RPMI8226 (cell line): ENCODE measurements around the gene CROCC.
"Not testable (repeated sequence)": the region's sequence is repeated elsewhere in the genome, so short reads cannot be mapped to it uniquely, and the experiment has no call there.

Experiments
- DNase-seq: peaks from one replicate; pipeline ENCODE4 v3.0.0-alpha.2; 2015

Gene CROCC

DNA sequence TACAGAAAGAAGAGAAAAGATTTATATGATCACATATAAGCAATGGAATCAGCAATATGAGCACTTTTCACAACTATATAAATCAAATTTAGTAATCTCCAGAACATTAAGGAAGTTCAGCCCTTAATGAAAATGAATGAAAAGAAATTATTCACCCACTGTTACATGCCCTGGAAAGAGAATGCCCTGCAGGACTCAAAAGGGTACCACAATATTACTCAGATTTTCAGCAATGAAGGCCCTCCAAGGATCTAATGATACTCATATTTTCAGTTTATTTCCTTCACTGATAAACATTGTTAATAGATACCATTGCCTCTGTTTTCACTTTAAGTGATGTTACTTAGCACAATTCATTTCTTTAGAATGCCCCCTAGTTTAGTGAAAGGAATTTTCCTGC lies 23.4 kb upstream of the CROCC start:
- DNase-seq, result not testable (repeated sequence)

GRCh38 chr1:16899020-16899419 lies 22.7 kb upstream of the CROCC start:
- not testable (repeated sequence) for DNase-seq

DNA sequence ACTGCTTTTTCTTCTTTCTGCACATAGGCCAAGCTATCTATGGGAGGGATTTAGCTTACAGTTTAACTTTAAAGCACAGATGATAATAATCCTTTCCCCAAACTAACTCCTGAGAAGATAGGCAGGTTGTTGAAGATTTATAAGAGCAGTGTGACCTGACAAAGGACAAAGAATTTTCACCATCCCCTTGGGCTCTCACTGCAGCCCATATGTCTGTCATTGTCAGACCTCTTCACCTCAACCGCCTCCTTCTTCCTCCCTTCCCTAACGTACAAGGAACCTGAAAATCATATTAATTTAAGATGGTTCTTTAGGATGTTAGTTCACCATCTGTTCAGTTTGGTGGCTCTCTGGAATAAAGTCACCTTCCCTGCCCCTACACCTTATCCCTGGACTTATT lies 21.0 kb upstream of the CROCC start:
- DNase-seq, result peak; percentile 42

DNA sequence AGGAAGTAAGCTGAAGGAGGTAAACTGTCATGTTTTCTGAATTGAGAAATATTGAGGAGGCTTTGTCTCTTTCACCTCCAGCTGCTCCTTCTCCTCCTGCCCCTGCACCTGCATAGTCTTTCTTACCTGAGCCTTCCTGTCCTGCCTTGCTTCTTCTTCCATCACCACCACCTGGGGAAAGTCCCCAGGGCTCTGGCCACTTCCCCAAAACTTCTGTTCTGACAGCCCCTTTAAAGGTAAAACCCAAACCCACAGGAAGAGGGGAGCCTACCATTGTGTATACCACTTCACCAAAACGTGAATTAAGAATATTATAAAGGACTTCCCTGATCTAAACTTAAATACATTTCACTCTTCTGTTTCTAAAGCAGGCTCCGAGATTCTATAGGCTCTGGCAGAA lies 20.4 kb upstream of the CROCC start:
- not testable (repeated sequence) for DNase-seq

DNA sequence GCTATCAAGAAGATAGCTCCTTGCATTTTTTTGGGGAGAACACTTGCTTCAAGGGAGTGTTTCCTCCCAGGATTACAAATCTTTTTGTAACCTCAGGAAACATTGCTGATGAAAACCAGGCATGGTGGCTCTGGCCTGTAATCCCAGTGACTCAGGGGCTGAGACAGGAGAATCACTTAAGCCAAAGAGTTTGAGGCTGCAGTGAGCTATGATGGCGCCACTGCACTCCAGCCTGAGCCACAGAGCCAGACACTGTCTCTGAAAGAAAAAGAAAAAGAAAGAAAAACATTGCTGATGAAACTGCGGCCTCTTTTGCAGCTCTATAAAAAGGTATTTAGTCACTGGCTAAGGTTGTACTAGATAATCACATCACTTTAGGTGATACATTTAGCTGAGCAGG lies 18.7 kb upstream of the CROCC start:
- peak; percentile 47 for DNase-seq

- no peak for DNase-seq
Measured at GRCh38 chr1:16903458-16903796, 18.3 kb upstream of the CROCC start.

- peak; percentile 99 for DNase-seq
Measured at GRCh38 chr1:16904560-16905109, 17.1 kb upstream of the CROCC start.

DNA sequence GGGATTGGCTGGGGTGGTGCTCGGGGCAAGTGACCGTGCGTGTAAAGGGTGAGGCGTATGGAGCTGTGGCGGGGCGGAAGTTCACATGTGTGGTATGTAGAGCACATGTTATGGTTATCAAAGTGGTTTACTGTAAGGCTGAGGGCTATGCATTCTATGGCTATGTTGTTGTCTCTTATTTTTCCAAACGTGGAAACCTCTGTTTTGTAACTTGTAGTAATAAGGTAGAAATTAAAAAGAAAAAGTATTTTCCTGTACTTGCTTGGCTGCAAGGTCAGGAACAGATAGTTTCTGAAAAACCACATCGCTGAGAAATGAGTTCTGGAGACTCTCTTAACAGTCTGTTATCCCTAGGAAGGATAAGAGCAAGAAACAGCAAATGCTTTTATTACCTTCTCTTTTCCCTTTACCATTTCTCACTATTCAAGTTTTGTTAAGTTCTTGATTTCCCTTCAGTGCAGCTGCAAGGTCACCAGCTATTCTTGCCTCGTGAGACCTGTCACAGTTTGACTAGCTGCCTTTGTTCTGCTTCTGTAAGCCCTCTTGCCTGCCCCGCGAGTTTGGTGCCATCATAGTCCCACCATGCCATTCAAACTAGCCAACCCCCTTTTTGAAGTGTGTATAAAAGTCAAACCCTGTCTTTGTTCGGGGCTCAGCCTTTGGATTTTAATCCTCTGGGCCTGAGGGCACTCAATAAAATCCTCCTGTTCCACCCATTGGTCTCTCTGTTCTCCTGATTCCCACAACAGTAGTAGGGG lies 16.4 kb upstream of the CROCC start:
- DNase-seq, result peak; percentile 72

- DNase-seq, result peak; percentile 56
Measured at GRCh38 chr1:16905868-16906702, 15.6 kb upstream of the CROCC start.

DNA sequence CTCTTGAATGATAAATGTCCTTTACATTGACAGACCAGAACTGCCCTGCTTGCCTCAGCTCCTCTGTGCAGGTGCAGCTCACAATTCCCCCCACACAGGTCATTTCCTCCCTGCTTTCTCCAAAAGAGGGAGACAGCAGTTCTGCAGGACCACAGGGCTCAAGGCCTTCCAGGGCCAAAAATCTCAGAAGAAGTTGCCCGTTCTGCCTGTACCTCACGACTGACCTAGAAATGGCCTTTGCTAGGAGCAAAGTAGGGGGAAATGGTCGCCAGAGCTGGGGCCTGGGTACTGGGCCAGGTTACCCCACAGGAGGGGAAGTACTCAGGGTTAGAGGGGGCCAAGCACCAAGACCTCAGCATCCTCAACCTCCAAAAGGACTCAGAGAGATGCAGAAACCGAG lies 14.9 kb upstream of the CROCC start:
- peak; percentile 56 for DNase-seq

GRCh38 chr1:16907870-16908758 lies 13.6 kb upstream of the CROCC start:
- DNase-seq, result no peak

GRCh38 chr1:16911851-16912721 lies 9.6 kb upstream of the CROCC start:
- DNase-seq, result not testable (repeated sequence)

DNA sequence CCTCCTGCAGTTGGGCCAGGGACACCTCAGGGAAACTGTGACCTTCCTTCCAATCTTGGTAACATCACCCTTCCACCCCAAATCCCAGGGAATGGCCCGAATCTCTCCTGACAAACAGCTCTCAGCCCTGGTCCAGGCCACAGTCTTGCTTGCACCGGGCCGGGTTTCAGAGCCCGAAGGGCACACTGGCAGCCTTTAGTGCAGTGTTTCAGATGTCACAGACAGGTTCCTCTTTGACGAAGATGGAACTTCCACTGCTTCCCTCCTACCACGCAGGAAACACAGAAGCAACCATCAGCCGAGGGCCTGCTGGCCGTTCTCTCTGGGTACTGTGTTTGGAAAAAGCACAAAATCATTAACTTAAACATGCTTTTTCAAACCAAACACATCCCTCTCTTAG lies 9.0 kb upstream of the CROCC start:
- DNase-seq, result not testable (repeated sequence)

DNA sequence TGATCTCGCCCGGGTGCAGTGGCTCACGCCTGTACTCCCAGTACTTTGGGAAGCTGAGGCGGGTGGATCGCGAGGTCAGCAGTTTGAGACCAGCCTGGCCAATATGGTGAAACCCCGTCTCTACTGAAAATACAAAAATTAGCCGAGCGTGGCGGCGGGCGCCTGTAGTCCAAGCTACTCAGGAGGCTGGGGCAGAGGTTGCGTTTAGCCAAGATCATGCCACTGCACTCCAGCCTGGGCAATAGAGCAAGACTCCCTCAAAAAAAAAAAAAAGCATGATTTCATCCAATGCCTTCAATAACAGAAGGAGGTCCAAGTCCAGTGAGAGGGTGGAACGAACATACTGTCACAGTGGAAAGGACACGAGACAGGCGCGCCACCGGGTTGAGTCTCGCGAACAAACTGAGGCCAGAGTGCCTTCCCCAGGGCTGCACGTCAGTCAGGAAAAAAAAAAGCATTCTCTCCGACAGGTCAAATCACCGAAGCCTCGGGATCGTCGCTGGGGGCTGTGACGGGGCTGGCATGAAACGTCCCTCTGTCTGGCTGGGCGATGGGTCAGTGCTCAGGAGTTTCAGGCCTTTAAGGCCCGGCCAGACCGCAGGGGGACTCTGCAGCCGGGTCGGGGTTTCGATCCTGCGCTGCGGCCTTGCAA lies 8.4 kb upstream of the CROCC start:
- DNase-seq, result no peak

DNA sequence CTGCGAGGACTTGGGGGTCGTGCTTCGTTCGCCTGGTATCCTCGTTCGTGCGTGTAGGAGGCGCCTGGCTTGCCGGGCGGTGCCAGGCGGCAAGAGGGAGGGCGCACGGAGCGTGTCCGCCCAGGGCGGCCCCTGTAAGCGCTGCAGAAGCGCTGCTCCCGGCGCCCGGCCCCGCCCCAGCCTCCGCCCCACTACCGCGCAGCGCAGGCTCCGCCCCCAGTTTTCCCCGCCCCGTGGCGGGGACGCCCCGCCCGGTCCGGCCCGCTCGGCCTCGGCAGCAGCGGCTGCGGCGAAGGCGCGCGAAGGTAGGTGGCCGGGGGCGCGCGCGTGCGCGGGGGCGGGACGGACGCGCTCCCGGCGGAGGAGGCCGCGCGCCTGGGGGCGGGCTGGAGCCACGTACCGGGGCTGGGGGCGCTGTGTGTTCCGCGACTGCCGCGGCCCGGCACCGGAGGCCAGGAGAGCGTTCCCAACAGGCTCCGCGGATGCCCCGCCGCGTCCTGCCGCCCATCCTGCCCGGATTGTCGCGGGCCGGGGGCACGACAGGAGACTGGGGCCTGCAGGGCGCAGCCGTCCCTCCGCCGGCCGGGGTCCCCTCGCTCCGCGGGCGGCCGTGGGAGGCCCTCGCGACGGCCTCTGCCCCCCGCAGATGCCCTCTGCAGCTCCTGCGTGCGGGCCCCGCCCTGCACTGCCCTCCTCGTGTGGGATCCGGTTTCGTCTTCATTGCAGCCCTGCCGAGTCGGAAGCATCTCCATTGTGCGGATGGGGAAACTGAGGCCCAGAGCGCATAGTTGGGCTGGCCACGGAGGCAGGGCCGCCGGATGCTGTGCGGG lies 7.7 kb upstream of the CROCC start:
- peak; percentile 97 for DNase-seq

DNA sequence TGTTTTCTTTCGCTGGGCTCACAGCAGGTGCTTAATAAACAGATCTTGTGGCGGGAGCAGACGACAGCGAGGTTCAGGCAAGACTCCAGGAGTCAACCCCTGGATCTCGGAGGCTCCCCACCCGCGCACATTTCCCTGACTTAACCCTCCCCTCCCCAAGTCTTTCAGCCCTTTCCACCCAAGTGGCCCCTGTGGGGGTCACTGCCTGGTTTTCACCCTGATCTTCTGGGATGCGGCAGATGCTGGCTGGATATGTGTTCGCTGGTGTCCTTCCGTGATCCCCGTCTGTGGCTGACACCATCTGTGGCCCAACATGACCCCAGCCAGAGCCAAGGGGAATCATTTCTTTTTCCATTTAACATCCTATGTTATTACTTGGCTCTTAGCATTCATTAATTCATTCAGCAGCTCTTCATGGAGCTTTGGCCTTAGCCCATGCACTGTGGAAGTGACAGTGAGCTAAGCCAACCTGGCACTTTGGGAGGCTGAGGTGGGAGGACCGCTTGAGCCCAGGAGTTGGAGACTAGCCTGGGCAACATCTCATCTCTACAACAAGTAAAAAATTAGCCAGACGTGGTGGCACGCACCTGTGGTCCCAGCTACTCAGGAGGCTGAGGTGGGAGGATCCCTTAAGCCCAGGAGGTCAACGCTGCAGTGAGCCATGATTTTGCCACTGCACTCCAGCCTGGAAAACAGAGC lies 6.7 kb upstream of the CROCC start:
- DNase-seq, result not testable (repeated sequence)

- peak; percentile 33 for DNase-seq
Measured at GRCh38 chr1:16915627-16915973, 6.1 kb upstream of the CROCC start.

DNA sequence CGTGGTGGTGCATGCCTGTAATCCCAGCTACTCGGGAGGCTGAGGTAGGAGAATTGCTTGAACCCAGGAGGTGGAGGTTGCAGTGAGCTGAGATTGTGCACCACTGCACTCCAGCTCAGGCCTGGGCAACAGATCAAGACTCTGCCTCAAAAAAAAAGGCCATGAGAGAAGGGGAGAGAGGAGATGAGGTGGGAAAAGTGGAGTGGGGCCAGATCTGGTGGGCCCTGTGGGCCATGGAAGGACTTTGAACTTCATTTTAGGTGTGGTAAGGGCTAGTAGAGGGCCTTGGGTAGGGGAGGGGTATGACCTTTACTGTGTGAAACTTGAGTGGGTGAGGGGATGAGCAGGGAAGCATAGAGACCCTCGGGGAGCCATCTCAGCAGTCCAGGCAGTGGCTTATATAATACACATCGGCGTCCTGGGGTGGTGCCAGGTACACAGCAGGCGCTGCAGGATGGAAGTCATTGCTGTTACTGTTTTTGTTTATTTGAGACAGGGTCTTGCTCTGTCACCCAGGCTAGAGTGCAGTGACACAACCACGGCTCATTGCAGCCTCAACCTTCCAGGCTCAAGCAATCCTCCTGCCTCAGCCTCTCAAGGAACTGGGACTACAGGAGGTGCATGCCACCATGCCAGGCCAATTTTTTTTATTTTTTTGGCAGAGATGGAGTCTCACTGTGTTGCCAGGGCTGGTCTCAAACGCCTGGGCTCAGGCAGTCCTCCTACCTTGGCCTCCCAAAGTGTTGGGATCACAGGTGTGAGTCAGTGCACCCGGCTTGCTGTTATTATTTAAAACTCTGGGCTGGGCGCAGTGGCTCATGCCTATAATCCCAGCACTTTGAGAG lies 5.5 kb upstream of the CROCC start:
- DNase-seq, result not testable (repeated sequence)

- DNase-seq, result no peak
Measured at GRCh38 chr1:16918371-16918770, 3.4 kb upstream of the CROCC start.
